GM12878 (cell line): ENCODE data around the gene TOM1L2. TPM values are rescaled to one million over a fixed set of nuclear protein-coding genes. Genes with fewer than 3 reads are reported as not detected.

Experiments used
- ATAC-seq: fragments of 200-7000 bp; cut with Tn5 transposase; 3 replicates; pipeline ENCODE4 v1.9.1; 2020; ENCODE audit warnings: mild to moderate bottlenecking, moderate library complexity
- BruUV-seq: library from RNA; stranded (reverse); fragments of 400-500 nt; replicated peaks from 2 replicates; lab custom pipeline; 2021; lab: Mats Ljungman, UMichigan
- CTCF ChIA-PET: fragments of 300-600 bp; sonication (Branson Sonifier 250); formaldehyde crosslinking; extraction: SDS; loops from one replicate; lab custom pipeline; 2021; ENCODE audit warnings: inconsistent platforms; lab: Yijun Ruan, JAX
- POLR2A ChIA-PET: fragments of 350-600 bp; formaldehyde crosslinking; extraction: SDS; loops from one replicate; lab custom pipeline; 2021; ENCODE audit warnings: inconsistent platforms; lab: Charles Lee
- RAD21 ChIA-PET: fragments of 300-600 bp; sonication (Branson Sonifier 250); formaldehyde crosslinking; loops from one replicate; lab custom pipeline; 2023; ENCODE audit warnings: antibody characterized with exemption; ENCODE audit not compliant: unreplicated experiment; lab: Charles Lee
- SMC1A ChIA-PET: fragments of 300-600 bp; sonication (Branson Sonifier 250); formaldehyde crosslinking; loops from one replicate; lab custom pipeline; 2023; ENCODE audit not compliant: unreplicated experiment, uncharacterized antibody; lab: Charles Lee
- DNase-seq: peaks from one replicate; pipeline ENCODE4 v3.0.0-alpha.2; 2011; ENCODE audit warnings: low read depth, low spot score
- FAIRE-seq: peaks from 3 replicates; lab custom pipeline; 2011; peaks lifted over from hg19 to GRCh38; lab: Jason Lieb, UNC
- H2AFZ ChIP-seq: 2 replicates; pipeline ENCODE4 v1.6.0; 2011; ENCODE audit warnings: low read depth, low read length, control low read depth; ENCODE audit not compliant: control insufficient read depth
- H3K27ac ChIP-seq: 2 replicates; pipeline ENCODE4 v1.5.1; 2011; ENCODE audit warnings: control low read depth; ENCODE audit not compliant: control insufficient read depth, insufficient read depth
- H3K27me3 ChIP-seq, 2 experiments: replicated peaks in 1 of 2; 2 replicates each; pipeline versions ENCODE4 v1.6.0 to v1.6.1; 2011; ENCODE audit warnings: low read length in 1 of 2; ENCODE audit not compliant: control insufficient read depth in 2 of 2, insufficient read depth in 2 of 2
- H3K36me3 ChIP-seq, 2 experiments: 2 replicates each; pipeline ENCODE4 v1.5.1; 2011; ENCODE audit warnings: low read length in 1 of 2; ENCODE audit not compliant: control insufficient read depth in 2 of 2, insufficient read depth in 2 of 2
- H3K4me1 ChIP-seq: 2 replicates; pipeline ENCODE4 v1.6.1; 2011; ENCODE audit warnings: mild to moderate bottlenecking, low read length, moderate library complexity, mixed read lengths; ENCODE audit not compliant: control insufficient read depth, insufficient read depth
- H3K4me2 ChIP-seq: 2 replicates; pipeline ENCODE4 v1.6.0; 2011; ENCODE audit warnings: control low read depth; ENCODE audit not compliant: control insufficient read depth, insufficient read depth
- H3K4me3 ChIP-seq: fragments of 200-600 bp; sonication (generic); 2 replicates; pipeline ENCODE4 v1.5.1; 2016
- H3K79me2 ChIP-seq: 2 replicates; pipeline ENCODE4 v1.6.0; 2011; ENCODE audit warnings: low read length; ENCODE audit not compliant: control insufficient read depth, insufficient read depth
- H3K9ac ChIP-seq: 2 replicates; pipeline ENCODE4 v1.8.0; 2011; ENCODE audit warnings: low read length, control low read depth, mixed read lengths; ENCODE audit not compliant: control insufficient read depth, insufficient read depth
- H3K9me3 ChIP-seq: replicated peaks from 3 replicates; pipeline ENCODE4 v1.5.1; 2011; ENCODE audit warnings: mild to moderate bottlenecking, low read length; ENCODE audit not compliant: control insufficient read depth, insufficient read depth
- H4K20me1 ChIP-seq: 2 replicates; pipeline ENCODE4 v1.6.0; 2011; ENCODE audit not compliant: control insufficient read depth, insufficient read depth
- IRF4 ChIP-seq: IDR thresholded peaks from 2 replicates; pipeline ENCODE4 v1.6.1; 2011; ENCODE audit warnings: low read depth, low read length
- MYB ChIP-seq: fragments of 150-350 bp; IDR thresholded peaks from 2 replicates; pipeline ENCODE4 v1.6.1; 2014; ENCODE audit warnings: mild to moderate bottlenecking, low read depth, low read length, borderline replicate concordance
- NRF1 ChIP-seq: conservative IDR thresholded peaks from 2 replicates; pipeline ENCODE4 v1.6.1; 2011; ENCODE audit warnings: mild to moderate bottlenecking, low read depth, low read length, improper control_type of control experiment
- PRDM15 ChIP-seq: fragments of 450-650 bp; formaldehyde crosslinking; IDR thresholded peaks from 2 replicates; pipeline ENCODE4 v1.4.0; 2020; ENCODE audit warnings: mild to moderate bottlenecking, moderate library complexity
- SIX5 ChIP-seq: IDR thresholded peaks from 2 replicates; pipeline ENCODE4 v1.6.1; 2011; ENCODE audit warnings: mild to moderate bottlenecking, low read depth, low read length, moderate library complexity; ENCODE audit not compliant: severe bottlenecking
- SMARCA5 ChIP-seq: fragments of 450-650 bp; IDR thresholded peaks from 2 replicates; pipeline ENCODE4 v1.6.1; 2017; ENCODE audit warnings: mild to moderate bottlenecking
- TARDBP ChIP-seq: IDR thresholded peaks from 2 replicates; pipeline ENCODE4 v1.6.1; 2016; ENCODE audit warnings: borderline replicate concordance
- WGBS: methylation state at CpG from one replicate; pipeline ENCODE4 v1.1.6; 2016; ENCODE audit warnings: low lambda C conversion rate; ENCODE audit not compliant: insufficient replicate concordance, insufficient coverage; ENCODE audit errors: missing lambda C conversion rate; 5-methylcytosine and 5-hydroxymethylcytosine counted together
- in situ Hi-C: fragments of 300-500 bp; cut with MboI; formaldehyde crosslinking; loops from 9 replicates; pipeline ENCODE4 v1.14.3; 2018; ENCODE audit warnings: mixed read lengths
- intact Hi-C: fragments of 100-400 bp; cut with micrococcal nuclease; formaldehyde crosslinking; loops from one replicate; pipeline ENCODE4 v1.14.2; 2022; ENCODE audit not compliant: unreplicated experiment
- polyA plus RNA-seq, 11 experiments: library from polyadenylated mRNA; depleted of rRNA in 4 of 11; unstranded in 6 of 11; stranded (reverse) in 5 of 11; fragments of >200 nt; fragmentation: Nextera tagmentation in 4 of 11; fragmentation: Illumina TruSeq in 1 of 11; extraction: Ambion mirVana in 4 of 11; extraction: Trizol in 1 of 11; gene quantifications; 1 replicate in 1 of 11; 2 replicates in 10 of 11; pipeline versions ENCODE4 v1.2.1 to v1.2.3, GENCODE V29; 2011 to 2016; ENCODE audit warnings: inconsistent platforms in 2 of 11, missing spikeins in 2 of 11, low read depth in 1 of 11
- total RNA-seq, 4 experiments: library from RNA; depleted of rRNA in 3 of 4; stranded (reverse); fragments of >200 nt in 3 of 4; fragmentation: Illumina TruSeq in 1 of 4; extraction: Trizol in 1 of 4; gene quantifications; 2 replicates each; pipeline versions ENCODE4 v1.2.1 to v1.2.3, GENCODE V29; 2013 to 2021
- TF ChIP-seq, protein P1 (sequence below): fragments of 450-650 bp; IDR thresholded peaks from 2 replicates; pipeline ENCODE4 v1.6.1; 2016; ENCODE audit warnings: mild to moderate bottlenecking
- TF ChIP-seq, protein P2 (sequence below): IDR thresholded peaks from 2 replicates; pipeline ENCODE4 v1.6.1; 2012; ENCODE audit warnings: low read length, inconsistent platforms
- TF ChIP-seq, protein P3 (sequence below): fragments of 450-650 bp; IDR thresholded peaks from 2 replicates; pipeline ENCODE4 v1.6.1; 2017; ENCODE audit warnings: mild to moderate bottlenecking, moderate library complexity

TOM1L2 gene
- total and polyA plus RNA-seq, 10 of the 15 experiments (the other 5 are each of a cell fraction or from before 2014, with no cell fraction given): 0.19 to 19.2 (median 8.1) TPM

DNA sequence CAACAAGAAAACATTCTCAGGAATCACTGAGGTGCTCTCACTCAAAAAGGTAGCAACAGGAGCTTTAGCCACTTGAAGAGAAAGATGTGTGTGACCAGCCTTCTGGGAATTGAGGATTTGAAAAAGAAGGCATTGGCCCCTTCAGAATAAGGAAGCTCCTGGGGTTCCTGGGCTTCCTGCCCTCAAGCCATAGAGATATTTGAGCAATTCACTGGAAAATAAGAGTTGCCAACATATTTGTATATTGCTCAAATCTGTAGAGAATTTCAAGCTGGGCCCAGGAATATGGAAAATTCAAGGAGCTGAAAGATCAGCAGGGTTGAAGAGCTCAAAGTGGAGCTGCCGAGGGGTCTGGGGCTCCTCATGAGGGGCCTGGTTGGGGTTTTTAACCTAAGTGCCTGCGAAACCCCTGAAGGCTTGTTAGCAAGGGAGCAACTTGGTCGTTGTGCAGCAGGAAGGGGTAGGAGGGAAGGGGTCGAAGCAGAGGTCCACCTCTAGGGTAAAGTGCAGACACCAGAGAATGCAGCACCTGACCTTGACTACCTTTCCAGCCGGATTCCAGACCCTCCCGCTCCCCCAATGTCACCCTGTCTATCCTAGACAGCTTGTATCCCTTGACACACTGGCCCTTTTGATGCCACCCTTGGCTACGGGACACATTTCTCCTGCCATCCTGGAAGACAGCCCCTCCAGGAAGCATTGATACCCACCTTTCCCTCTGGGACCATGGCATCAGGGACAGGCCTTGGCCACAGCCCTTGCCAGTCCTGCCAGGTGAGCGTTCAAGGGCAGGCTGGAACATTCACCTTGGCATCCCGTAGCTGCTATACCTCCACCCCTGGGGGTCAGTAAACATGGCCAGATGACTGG, 67.8 kb downstream of the TOM1L2 start:
- ChIA-PET RAD21 (no interaction called here), POLR2A (interaction anchor here (1.2 kb wide), 1 partner anchor 14 kb away, joined by 3 read pairs; no protein-coding TSS in a partner anchor), CTCF (interaction anchor here (0.7 to 1.3 kb wide), 2 partner anchors 21 to 81 kb away, joined by 3 read pairs; no protein-coding TSS in a partner anchor), SMC1A (interaction anchor here (1.2 to 1.6 kb wide), 2 partner anchors 14 to 56 kb away, joined by 3 to 7 read pairs; no protein-coding TSS in a partner anchor)
- 61% methylated on average over 9 of the region's 9 CpGs for WGBS
- Histone ChIP-seq H3K79me2 (no peaks in the 10 kb centered on the region), H2AFZ (no peak overlapping the region), H4K20me1 (no peaks in the 10 kb centered on the region), H3K4me1 (no peaks in the 10 kb centered on the region), H3K4me3 (no peak overlapping the region), H3K9ac (no peak overlapping the region), H3K36me3 (no peaks in the 10 kb centered on the region), H3K27me3 (no peaks in the 10 kb centered on the region), H3K27ac (no peak overlapping the region), H3K9me3 (no peaks in the 10 kb centered on the region), H3K4me2 (no peak overlapping the region)
- no peak for DNase-seq
- BruUV-seq: no TSS peak
- intact Hi-C loops (no loop called here), in situ Hi-C loops (no loop called here)
- ATAC-seq: no peak
- FAIRE-seq: no peak
- no peak for TF ChIP-seq TARDBP
- no peak for TF ChIP-seq SMARCA5
- TF ChIP-seq NRF1: no peak
- TF ChIP-seq, protein P1, sequence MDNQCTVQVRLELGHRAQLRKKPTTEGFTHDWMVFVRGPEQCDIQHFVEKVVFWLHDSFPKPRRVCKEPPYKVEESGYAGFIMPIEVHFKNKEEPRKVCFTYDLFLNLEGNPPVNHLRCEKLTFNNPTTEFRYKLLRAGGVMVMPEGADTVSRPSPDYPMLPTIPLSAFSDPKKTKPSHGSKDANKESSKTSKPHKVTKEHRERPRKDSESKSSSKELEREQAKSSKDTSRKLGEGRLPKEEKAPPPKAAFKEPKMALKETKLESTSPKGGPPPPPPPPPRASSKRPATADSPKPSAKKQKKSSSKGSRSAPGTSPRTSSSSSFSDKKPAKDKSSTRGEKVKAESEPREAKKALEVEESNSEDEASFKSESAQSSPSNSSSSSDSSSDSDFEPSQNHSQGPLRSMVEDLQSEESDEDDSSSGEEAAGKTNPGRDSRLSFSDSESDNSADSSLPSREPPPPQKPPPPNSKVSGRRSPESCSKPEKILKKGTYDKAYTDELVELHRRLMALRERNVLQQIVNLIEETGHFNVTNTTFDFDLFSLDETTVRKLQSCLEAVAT: no peak
- TF ChIP-seq, protein P2, sequence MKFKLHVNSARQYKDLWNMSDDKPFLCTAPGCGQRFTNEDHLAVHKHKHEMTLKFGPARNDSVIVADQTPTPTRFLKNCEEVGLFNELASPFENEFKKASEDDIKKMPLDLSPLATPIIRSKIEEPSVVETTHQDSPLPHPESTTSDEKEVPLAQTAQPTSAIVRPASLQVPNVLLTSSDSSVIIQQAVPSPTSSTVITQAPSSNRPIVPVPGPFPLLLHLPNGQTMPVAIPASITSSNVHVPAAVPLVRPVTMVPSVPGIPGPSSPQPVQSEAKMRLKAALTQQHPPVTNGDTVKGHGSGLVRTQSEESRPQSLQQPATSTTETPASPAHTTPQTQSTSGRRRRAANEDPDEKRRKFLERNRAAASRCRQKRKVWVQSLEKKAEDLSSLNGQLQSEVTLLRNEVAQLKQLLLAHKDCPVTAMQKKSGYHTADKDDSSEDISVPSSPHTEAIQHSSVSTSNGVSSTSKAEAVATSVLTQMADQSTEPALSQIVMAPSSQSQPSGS: no peak
- TF ChIP-seq, protein P3, sequence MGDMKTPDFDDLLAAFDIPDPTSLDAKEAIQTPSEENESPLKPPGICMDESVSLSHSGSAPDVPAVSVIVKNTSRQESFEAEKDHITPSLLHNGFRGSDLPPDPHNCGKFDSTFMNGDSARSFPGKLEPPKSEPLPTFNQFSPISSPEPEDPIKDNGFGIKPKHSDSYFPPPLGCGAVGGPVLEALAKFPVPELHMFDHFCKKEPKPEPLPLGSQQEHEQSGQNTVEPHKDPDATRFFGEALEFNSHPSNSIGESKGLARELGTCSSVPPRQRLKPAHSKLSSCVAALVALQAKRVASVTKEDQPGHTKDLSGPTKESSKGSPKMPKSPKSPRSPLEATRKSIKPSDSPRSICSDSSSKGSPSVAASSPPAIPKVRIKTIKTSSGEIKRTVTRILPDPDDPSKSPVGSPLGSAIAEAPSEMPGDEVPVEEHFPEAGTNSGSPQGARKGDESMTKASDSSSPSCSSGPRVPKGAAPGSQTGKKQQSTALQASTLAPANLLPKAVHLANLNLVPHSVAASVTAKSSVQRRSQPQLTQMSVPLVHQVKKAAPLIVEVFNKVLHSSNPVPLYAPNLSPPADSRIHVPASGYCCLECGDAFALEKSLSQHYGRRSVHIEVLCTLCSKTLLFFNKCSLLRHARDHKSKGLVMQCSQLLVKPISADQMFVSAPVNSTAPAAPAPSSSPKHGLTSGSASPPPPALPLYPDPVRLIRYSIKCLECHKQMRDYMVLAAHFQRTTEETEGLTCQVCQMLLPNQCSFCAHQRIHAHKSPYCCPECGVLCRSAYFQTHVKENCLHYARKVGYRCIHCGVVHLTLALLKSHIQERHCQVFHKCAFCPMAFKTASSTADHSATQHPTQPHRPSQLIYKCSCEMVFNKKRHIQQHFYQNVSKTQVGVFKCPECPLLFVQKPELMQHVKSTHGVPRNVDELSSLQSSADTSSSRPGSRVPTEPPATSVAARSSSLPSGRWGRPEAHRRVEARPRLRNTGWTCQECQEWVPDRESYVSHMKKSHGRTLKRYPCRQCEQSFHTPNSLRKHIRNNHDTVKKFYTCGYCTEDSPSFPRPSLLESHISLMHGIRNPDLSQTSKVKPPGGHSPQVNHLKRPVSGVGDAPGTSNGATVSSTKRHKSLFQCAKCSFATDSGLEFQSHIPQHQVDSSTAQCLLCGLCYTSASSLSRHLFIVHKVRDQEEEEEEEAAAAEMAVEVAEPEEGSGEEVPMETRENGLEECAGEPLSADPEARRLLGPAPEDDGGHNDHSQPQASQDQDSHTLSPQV: no peak
- TF ChIP-seq IRF4: no peak
- TF ChIP-seq PRDM15 (CRISPR knock-in tag): no peak
- TF ChIP-seq MYB: no peak
- TF ChIP-seq SIX5: no peak
